ENCODE measurements around the gene RABIF. TPM values are rescaled to one million over a fixed set of nuclear protein-coding genes. Genes with fewer than 3 reads are reported as not detected.
A peak's percentile ranks its signal among the peaks of the same experiment; 100 is the strongest.

RABIF gene
- total RNA-seq, 2 experiments from 2014 or later = 8.4 to 9.0 TPM

DNA sequence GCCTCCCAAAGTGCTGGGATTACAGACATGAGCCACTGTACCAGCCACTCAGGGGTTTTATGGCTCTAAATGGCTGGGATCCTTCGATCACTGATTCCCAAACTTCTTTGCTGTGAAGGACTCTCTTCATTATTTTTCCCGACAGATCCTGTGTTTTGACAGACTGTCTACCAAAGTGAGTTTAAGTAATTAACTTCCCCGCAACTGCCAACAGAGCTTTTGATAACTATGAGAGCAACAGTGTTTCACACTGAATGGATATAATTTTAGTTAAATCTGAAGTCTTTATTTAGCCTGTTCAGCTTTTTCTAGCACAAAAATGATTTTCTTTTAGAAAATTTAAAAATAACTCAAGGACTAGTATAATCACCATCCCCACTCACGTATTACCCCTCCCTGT, 12.6 kb upstream of the RABIF start:
- Mint-ChIP-seq H3K4me1 (no peaks in the 10 kb centered on the region), H3K4me3 (no peak overlapping the region), H3K36me3 (peaks cover 13% of the 10 kb centered on the region), H3K9me3 (no peaks in the 10 kb centered on the region), H3K27me3 (no peaks in the 10 kb centered on the region), H3K27ac (no peak overlapping the region)
- no peak for DNase-seq

GRCh38 chr1:202892501-202892900, 3.6 kb upstream of the RABIF start:
- H3K4me1 Mint-ChIP-seq = peaks cover 13% of the 10 kb centered on the region
- DNase-seq = no peak
- H3K27ac Mint-ChIP-seq = no peak overlapping the region
- no peaks in the 10 kb centered on the region for H3K9me3 Mint-ChIP-seq
- H3K36me3 Mint-ChIP-seq = peaks cover 15% of the 10 kb centered on the region
- no peaks in the 10 kb centered on the region for H3K27me3 Mint-ChIP-seq
- no peak overlapping the region for H3K4me3 Mint-ChIP-seq

DNA sequence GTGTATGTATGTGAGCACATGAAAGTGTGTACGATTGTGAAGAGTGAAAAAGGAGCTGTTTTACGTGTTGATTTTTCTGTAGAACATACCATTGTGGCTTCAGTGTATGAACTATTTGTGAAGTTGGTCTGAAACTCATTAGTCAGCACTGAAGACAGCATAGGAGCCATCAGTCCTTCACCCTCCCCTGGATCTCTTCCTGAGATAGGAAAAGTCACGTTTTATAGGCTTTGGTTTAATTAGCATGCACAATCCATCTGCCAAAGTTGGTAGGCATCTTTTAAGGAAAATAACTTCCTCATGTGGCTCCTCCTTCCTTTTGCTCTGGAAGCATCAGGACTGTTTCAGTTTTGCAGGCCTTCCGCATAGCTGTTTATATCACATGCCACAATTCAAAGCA, 1.4 kb upstream of the RABIF start:
- no peak for DNase-seq
- H3K9me3 Mint-ChIP-seq = no peaks in the 10 kb centered on the region
- H3K27me3 Mint-ChIP-seq = no peaks in the 10 kb centered on the region
- H3K36me3 Mint-ChIP-seq = peaks cover 15% of the 10 kb centered on the region
- H3K27ac Mint-ChIP-seq = no peak overlapping the region
- no peak overlapping the region for H3K4me3 Mint-ChIP-seq
- H3K4me1 Mint-ChIP-seq = peaks cover 15% of the 10 kb centered on the region

- no peak for DNase-seq
- peak overlapping the region; percentile 93 for H3K4me3 Mint-ChIP-seq
- peak overlapping the region; percentile 93 for H3K27ac Mint-ChIP-seq
- H3K9me3 Mint-ChIP-seq = no peaks in the 10 kb centered on the region
- H3K4me1 Mint-ChIP-seq = peaks cover 22% of the 10 kb centered on the region
- no peaks in the 10 kb centered on the region for H3K27me3 Mint-ChIP-seq
- peaks cover 15% of the 10 kb centered on the region for H3K36me3 Mint-ChIP-seq
These were observed 773 bp downstream of the RABIF start for GRCh38 chr1:202888221-202888530.

- peaks cover 6% of the 10 kb centered on the region for H3K36me3 Mint-ChIP-seq
- no peaks in the 10 kb centered on the region for H3K27me3 Mint-ChIP-seq
- no peak for DNase-seq
- no peak overlapping the region for H3K4me3 Mint-ChIP-seq
- H3K4me1 Mint-ChIP-seq = peaks cover 11% of the 10 kb centered on the region
- no peak overlapping the region for H3K27ac Mint-ChIP-seq
- H3K9me3 Mint-ChIP-seq = no peaks in the 10 kb centered on the region
These were observed 7.9 kb downstream of the RABIF start for GRCh38 chr1:202880961-202881460.

DNA sequence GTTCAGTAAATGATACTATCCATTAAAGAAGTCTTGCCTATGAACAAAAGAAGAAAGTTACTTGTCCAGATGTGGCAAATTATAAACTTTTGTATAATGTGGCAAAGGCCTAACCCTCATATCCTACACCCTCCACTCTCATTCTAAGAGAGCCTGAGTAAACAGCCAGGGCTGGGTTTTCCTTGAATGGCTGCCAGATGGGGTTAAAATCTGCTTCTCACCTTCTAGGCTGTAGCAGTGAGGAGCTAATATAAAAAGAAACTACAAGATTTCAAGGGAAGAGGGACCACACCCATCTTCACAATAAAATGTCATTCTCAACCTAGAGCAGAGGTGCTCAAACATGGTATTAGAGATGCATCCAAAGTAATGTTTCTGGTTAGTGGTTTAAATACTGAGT, 8.9 kb downstream of the RABIF start:
- no peaks in the 10 kb centered on the region for H3K9me3 Mint-ChIP-seq
- H3K4me3 Mint-ChIP-seq = no peak overlapping the region
- peaks cover 10% of the 10 kb centered on the region for H3K4me1 Mint-ChIP-seq
- no peaks in the 10 kb centered on the region for H3K27me3 Mint-ChIP-seq
- no peak overlapping the region for H3K27ac Mint-ChIP-seq
- H3K36me3 Mint-ChIP-seq = peaks cover 6% of the 10 kb centered on the region
- no peak for DNase-seq

DNA sequence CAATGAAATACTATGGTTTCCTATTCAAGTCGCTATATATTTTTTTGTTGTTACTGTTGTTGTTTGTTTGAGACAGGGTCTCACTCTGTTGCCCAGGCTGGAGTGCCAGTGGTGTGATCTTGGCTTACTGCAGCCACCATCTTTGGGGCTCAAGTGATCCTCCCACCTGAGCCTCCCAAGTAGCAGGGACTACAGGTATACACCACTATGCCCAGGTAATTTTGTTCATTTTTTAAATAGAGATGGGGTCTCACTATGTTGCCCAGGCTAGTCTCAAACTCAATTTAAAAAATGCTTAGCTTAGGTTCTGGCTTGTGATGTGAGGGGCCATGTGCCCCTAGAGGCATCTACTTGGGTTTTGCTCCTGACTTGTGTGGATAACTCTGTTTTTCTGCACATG, 9.8 kb downstream of the RABIF start:
- peaks cover 8% of the 10 kb centered on the region for H3K4me1 Mint-ChIP-seq
- no peaks in the 10 kb centered on the region for H3K9me3 Mint-ChIP-seq
- H3K27me3 Mint-ChIP-seq = no peaks in the 10 kb centered on the region
- no peak overlapping the region for H3K27ac Mint-ChIP-seq
- peaks cover 6% of the 10 kb centered on the region for H3K36me3 Mint-ChIP-seq
- no peak for DNase-seq
- no peak overlapping the region for H3K4me3 Mint-ChIP-seq

GRCh38 chr1:202873026-202873425, 15.9 kb downstream of the RABIF start:
- Mint-ChIP-seq H3K27ac (no peak overlapping the region), H3K36me3 (no peaks in the 10 kb centered on the region), H3K27me3 (no peaks in the 10 kb centered on the region), H3K4me1 (no peaks in the 10 kb centered on the region), H3K4me3 (no peak overlapping the region), H3K9me3 (no peaks in the 10 kb centered on the region)
- DNase-seq = no peak

GRCh38 chr1:202871367-202871766, 17.6 kb downstream of the RABIF start:
- Mint-ChIP-seq H3K36me3 (no peaks in the 10 kb centered on the region), H3K9me3 (no peaks in the 10 kb centered on the region), H3K4me3 (no peak overlapping the region), H3K4me1 (no peaks in the 10 kb centered on the region), H3K27me3 (peaks cover 8% of the 10 kb centered on the region), H3K27ac (no peak overlapping the region)
- DNase-seq = no peak

- peaks cover 76% of the 10 kb centered on the region for H3K27me3 Mint-ChIP-seq
- H3K9me3 Mint-ChIP-seq = no peaks in the 10 kb centered on the region
- no peak overlapping the region for H3K4me3 Mint-ChIP-seq
- H3K27ac Mint-ChIP-seq = no peak overlapping the region
- DNase-seq = no peak
- H3K4me1 Mint-ChIP-seq = peaks cover 4% of the 10 kb centered on the region
- H3K36me3 Mint-ChIP-seq = no peaks in the 10 kb centered on the region
These were observed 26.0 kb downstream of the RABIF start for GRCh38 chr1:202862679-202863560.

GRCh38 chr1:202861420-202862132, 27.4 kb downstream of the RABIF start:
- Mint-ChIP-seq H3K27me3 (peaks cover 70% of the 10 kb centered on the region), H3K4me1 (peaks cover 4% of the 10 kb centered on the region), H3K36me3 (no peaks in the 10 kb centered on the region), H3K27ac (no peak overlapping the region), H3K4me3 (peak overlapping the region; percentile 79), H3K9me3 (no peaks in the 10 kb centered on the region)
- peak; percentile 63 for DNase-seq

DNA sequence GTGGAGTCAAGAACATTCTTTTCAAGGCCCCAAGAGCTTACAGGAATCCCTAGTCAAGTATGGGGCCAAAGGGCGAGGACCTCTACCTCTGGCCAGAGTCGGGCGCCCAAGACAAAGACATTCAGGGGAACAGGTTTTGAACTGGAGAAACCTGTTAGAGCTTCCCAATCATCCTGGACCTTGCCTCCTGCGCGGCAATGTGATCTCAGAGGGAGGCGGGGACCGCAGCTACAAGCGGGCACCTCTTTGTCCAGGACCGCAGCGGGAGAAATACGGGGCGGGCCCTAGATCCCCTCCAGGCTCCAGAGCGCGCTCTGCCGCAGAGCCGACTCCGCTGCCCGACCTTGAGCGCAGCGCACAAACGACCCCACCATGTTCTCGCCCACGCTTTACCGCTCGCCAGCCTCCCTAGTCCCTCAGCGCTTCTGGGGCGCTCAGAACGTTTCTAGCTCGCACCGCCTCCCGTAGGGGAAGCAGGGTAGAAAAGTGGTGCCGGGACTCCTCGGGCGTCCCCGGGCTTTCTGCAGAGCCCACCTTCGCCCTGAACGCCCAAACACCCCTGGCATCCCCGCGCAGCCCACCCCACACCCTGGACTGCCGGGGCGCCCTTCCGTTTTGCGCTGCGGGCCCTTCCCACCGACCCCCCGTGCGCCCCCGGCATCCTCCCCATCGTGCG, 28.1 kb downstream of the RABIF start:
- Mint-ChIP-seq H3K27me3 (peaks cover 65% of the 10 kb centered on the region), H3K4me1 (peaks cover 4% of the 10 kb centered on the region), H3K36me3 (no peaks in the 10 kb centered on the region), H3K9me3 (no peaks in the 10 kb centered on the region), H3K27ac (no peak overlapping the region), H3K4me3 (peak overlapping the region; percentile 79)
- peak; percentile 64 for DNase-seq

- H3K4me1 Mint-ChIP-seq = peaks cover 4% of the 10 kb centered on the region
- no peaks in the 10 kb centered on the region for H3K36me3 Mint-ChIP-seq
- no peak for DNase-seq
- no peak overlapping the region for H3K4me3 Mint-ChIP-seq
- H3K9me3 Mint-ChIP-seq = no peaks in the 10 kb centered on the region
- H3K27ac Mint-ChIP-seq = no peak overlapping the region
- H3K27me3 Mint-ChIP-seq = peaks cover 46% of the 10 kb centered on the region
These were observed 30.0 kb downstream of the RABIF start for GRCh38 chr1:202858789-202859414.

DNA sequence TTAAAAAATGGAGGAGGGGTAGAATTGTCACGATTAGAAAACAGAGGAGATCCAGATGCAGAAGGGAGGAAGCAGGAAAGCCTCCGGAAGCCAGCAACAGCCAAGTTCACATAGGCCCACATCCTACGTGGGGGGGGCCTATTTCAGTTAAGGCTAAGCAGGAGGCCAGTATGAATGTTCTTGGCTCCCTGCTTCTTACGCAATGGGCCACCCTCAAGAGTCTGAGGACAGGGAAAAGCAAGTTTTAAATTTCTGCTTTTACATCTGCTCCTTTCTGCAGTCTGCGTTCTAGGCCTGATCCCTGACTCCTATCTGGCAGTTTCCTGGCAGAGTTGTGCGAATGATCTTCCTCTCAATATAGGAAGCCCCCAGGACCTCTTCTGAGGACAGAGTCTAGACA, 30.6 kb downstream of the RABIF start:
- H3K27ac Mint-ChIP-seq = no peak overlapping the region
- no peaks in the 10 kb centered on the region for H3K9me3 Mint-ChIP-seq
- no peaks in the 10 kb centered on the region for H3K36me3 Mint-ChIP-seq
- H3K27me3 Mint-ChIP-seq = peaks cover 43% of the 10 kb centered on the region
- H3K4me3 Mint-ChIP-seq = no peak overlapping the region
- DNase-seq = no peak
- peaks cover 4% of the 10 kb centered on the region for H3K4me1 Mint-ChIP-seq

- Mint-ChIP-seq H3K4me3 (no peak overlapping the region), H3K36me3 (no peaks in the 10 kb centered on the region), H3K27ac (no peak overlapping the region), H3K4me1 (peaks cover 4% of the 10 kb centered on the region), H3K27me3 (peaks cover 31% of the 10 kb centered on the region), H3K9me3 (no peaks in the 10 kb centered on the region)
- DNase-seq = no peak
These were observed 31.8 kb downstream of the RABIF start for GRCh38 chr1:202857136-202857610.
